Progenitor cell of endocrine pancreas (in vitro differentiated cells): Measurements from ENCODE around the gene NAP1L1. TPM values are rescaled to one million over a fixed set of nuclear protein-coding genes. Genes with fewer than 3 reads are reported as not detected.

ENCODE experiments used
- DNase-seq: peaks from one replicate; pipeline ENCODE4 v3.0.0; 2021; ENCODE audit warnings: low spot score; ENCODE audit not compliant: unreplicated experiment
- H3K27ac Mint-ChIP-seq: 2 replicates; pipeline ENCODE4 v1.8.0; 2021; ENCODE audit warnings: mild to moderate bottlenecking, moderate library complexity, mixed read lengths
- H3K27me3 Mint-ChIP-seq: 2 replicates; pipeline ENCODE4 v1.8.0; 2021; ENCODE audit warnings: mixed read lengths
- H3K36me3 Mint-ChIP-seq: 2 replicates; pipeline ENCODE4 v1.8.0; 2022; ENCODE audit warnings: mixed read lengths; ENCODE audit not compliant: insufficient read depth
- H3K4me1 Mint-ChIP-seq: 2 replicates; pipeline ENCODE4 v1.8.0; 2021; ENCODE audit warnings: low read depth, mixed read lengths
- H3K4me3 Mint-ChIP-seq: 2 replicates; pipeline ENCODE4 v1.8.0; 2021; ENCODE audit warnings: low read depth, mild to moderate bottlenecking, moderate library complexity, mixed read lengths
- H3K9me3 Mint-ChIP-seq: 2 replicates; pipeline ENCODE4 v1.8.0; 2021; ENCODE audit warnings: low read depth, mixed read lengths
- total RNA-seq: library from RNA; stranded (reverse); gene quantifications from 2 replicates; pipeline ENCODE4 v1.2.1, GENCODE V29; 2021
- TF ChIP-seq, protein P1 (sequence below): fragments of 200-600 bp; sonication (generic); IDR thresholded peaks from one replicate; pipeline ENCODE4 v1.5.0; 2021; ENCODE audit warnings: antibody characterized with exemption, mild to moderate bottlenecking; ENCODE audit not compliant: unreplicated experiment

NAP1L1 gene
- total RNA-seq, 1 donor from 2014 or later: 785 TPM

DNA sequence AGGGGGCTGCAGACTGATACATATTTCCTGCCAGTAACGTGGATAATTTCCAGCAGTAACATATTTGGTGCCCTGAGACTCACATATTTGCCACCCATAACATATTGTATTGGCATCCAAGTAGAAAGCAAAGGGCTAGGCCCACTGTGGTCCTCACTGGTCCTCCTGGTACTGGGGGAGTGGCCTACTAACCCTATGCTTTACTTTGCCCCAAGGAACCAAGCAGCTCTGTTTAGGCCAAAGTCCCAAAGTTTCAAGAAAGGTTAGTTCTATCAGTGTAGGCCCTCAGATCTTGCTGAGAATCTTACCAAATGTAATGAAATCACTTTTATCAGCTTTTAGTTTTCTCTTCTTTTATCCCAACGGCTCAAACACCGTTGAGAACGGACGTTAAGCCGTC lies 35.4 kb upstream of the NAP1L1 start:
- Mint-ChIP-seq H3K9me3 (no peaks in the 10 kb centered on the region), H3K4me3 (no peak overlapping the region), H3K27ac (no peak overlapping the region), H3K36me3 (no peaks in the 10 kb centered on the region), H3K27me3 (no peaks in the 10 kb centered on the region), H3K4me1 (no peaks in the 10 kb centered on the region)
- DNase-seq: no peak
- TF ChIP-seq, protein P1, sequence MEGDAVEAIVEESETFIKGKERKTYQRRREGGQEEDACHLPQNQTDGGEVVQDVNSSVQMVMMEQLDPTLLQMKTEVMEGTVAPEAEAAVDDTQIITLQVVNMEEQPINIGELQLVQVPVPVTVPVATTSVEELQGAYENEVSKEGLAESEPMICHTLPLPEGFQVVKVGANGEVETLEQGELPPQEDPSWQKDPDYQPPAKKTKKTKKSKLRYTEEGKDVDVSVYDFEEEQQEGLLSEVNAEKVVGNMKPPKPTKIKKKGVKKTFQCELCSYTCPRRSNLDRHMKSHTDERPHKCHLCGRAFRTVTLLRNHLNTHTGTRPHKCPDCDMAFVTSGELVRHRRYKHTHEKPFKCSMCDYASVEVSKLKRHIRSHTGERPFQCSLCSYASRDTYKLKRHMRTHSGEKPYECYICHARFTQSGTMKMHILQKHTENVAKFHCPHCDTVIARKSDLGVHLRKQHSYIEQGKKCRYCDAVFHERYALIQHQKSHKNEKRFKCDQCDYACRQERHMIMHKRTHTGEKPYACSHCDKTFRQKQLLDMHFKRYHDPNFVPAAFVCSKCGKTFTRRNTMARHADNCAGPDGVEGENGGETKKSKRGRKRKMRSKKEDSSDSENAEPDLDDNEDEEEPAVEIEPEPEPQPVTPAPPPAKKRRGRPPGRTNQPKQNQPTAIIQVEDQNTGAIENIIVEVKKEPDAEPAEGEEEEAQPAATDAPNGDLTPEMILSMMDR: no peak

DNA sequence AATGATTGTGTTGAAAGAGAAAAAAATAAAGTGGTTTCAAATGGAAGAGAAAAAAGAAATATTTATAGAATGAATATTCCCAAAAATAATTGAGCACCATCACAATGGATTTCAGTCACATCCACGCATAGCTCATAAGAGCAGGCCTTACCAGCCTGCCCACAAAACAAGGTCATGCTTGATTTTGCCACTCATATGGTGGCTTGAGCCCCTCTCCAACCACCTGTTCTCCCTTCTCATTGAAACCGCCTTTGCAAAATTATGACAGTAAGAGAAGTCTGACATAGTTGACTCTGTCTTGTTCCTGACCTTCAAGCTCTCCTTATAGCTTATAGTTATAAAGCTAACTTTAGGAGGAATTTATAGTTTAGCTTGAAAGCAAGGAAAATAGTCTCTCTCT lies 33.3 kb upstream of the NAP1L1 start:
- no peaks in the 10 kb centered on the region for H3K36me3 Mint-ChIP-seq
- H3K9me3 Mint-ChIP-seq: no peaks in the 10 kb centered on the region
- TF ChIP-seq, protein P1: no peak
- H3K4me3 Mint-ChIP-seq: no peak overlapping the region
- no peaks in the 10 kb centered on the region for H3K27me3 Mint-ChIP-seq
- no peak overlapping the region for H3K27ac Mint-ChIP-seq
- no peak for DNase-seq
- no peaks in the 10 kb centered on the region for H3K4me1 Mint-ChIP-seq

DNA sequence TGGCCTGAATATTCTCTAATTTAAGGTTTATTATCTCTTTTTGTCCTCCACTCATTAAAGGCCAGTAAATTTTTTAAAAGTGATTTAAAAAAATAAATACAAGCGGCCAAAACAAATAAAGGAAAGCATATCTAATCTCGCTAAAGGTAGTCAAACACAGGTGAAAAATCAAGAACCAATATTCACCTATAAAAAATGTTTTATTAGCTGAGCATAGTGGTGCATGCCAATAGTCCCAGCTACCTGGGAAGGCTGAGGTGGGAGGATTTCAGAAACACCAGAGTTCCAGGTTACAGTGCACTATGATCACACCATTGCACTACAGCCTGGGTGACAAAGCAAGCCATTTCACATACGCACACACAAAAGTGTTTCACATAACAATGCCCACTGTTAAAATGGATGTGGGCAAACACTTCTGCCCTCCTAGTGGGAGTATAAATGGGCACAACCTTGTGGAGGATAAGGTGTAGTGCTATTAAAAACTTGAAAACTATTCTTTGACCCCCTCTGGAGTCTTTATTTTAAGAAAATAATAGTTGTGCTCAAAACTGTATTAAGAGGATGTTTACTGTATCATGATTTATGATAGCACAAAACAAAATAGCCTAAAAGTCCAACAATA lies 32.7 kb upstream of the NAP1L1 start:
- H3K27me3 Mint-ChIP-seq: no peaks in the 10 kb centered on the region
- no peak overlapping the region for H3K4me3 Mint-ChIP-seq
- H3K4me1 Mint-ChIP-seq: no peaks in the 10 kb centered on the region
- DNase-seq: no peak
- H3K27ac Mint-ChIP-seq: no peak overlapping the region
- no peaks in the 10 kb centered on the region for H3K36me3 Mint-ChIP-seq
- no peaks in the 10 kb centered on the region for H3K9me3 Mint-ChIP-seq
- TF ChIP-seq, protein P1: peak; percentile 16

DNA sequence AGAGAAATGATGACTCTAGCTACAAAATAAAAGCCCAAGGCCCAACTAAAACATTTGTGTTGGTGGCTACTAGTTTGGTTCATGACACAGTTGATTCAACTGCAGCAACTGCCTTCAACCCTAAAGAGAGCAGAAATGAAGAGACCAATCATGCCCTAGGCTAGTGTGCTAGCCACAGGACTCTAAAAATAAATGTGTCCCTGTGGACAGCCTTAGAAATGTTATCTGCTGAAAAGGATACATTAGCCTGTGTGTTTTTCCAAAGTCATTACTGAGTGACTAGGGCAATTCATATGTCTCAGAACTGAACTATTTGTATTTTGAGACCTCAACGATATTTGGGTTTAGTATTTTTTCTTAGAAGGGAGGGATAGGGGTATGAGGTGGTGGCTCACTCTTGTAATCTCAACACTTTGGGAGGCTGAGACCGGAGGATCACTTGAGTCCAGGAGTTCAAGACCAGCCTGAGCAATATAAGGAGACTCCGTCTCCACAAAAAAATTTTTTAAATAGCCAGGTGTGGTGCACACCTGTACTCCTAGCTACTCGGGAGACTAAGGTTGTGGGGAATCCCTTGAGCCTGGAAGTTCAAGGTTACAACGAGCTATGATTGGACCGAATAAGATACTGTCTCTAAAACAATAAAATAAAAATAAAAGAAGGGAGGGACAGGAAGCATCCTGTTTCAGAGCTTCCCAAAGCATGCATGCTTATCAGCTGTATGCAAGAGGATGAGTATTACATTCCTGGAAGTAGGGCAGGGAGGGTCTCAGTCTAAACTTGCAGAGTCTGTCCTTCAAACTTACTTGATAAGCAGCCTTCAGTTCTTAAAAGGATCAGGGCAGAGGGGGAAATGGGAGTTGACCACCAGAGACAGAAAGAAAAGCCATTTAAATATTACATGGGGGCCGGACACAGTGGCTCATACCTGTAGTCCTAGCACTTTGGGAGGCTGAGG lies 29.6 kb upstream of the NAP1L1 start:
- no peak for DNase-seq
- Mint-ChIP-seq H3K4me1 (no peaks in the 10 kb centered on the region), H3K27ac (no peak overlapping the region), H3K27me3 (no peaks in the 10 kb centered on the region), H3K4me3 (no peak overlapping the region), H3K9me3 (no peaks in the 10 kb centered on the region), H3K36me3 (no peaks in the 10 kb centered on the region)
- TF ChIP-seq, protein P1: no peak

DNA sequence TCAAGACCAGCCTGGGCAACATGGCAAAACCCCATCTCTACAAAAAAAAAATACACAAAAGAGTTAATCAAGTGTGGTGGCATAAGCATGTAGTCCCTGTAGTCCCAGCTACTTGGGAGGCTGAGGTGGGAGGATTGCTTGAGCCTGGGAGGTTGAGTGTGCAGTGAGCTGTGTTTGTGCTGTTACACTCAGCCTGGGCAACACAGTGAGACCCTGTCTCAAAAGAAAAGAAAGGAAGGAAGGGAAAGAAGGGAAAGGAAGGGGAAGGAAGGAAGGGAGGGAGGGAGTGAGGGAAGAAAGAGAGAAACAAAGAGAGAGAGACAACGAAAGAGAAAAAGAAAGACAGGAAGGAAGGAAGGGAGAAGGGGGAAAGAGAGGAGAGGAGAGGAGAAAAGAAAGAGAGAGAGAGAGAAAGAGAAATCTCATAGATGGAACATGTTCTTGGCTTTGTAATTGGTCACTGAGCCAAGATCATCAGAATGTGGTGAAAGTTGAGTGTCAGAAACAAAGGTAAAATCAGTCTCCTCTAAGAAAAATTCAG lies 26.8 kb upstream of the NAP1L1 start:
- Mint-ChIP-seq H3K9me3 (no peaks in the 10 kb centered on the region), H3K27ac (no peak overlapping the region), H3K27me3 (no peaks in the 10 kb centered on the region), H3K4me1 (no peaks in the 10 kb centered on the region), H3K4me3 (no peak overlapping the region), H3K36me3 (no peaks in the 10 kb centered on the region)
- no peak for DNase-seq
- TF ChIP-seq, protein P1: no peak
